ENCODE measurements around the gene CCT7. TPM values are rescaled to one million over a fixed set of nuclear protein-coding genes. Genes with fewer than 3 reads are reported as not detected.

Gene CCT7
- total and polyA plus RNA-seq, 2 of the 8 experiments (the other 6 are each of a cell fraction or from before 2014, with no cell fraction given), result 440 to 474 TPM

DNA sequence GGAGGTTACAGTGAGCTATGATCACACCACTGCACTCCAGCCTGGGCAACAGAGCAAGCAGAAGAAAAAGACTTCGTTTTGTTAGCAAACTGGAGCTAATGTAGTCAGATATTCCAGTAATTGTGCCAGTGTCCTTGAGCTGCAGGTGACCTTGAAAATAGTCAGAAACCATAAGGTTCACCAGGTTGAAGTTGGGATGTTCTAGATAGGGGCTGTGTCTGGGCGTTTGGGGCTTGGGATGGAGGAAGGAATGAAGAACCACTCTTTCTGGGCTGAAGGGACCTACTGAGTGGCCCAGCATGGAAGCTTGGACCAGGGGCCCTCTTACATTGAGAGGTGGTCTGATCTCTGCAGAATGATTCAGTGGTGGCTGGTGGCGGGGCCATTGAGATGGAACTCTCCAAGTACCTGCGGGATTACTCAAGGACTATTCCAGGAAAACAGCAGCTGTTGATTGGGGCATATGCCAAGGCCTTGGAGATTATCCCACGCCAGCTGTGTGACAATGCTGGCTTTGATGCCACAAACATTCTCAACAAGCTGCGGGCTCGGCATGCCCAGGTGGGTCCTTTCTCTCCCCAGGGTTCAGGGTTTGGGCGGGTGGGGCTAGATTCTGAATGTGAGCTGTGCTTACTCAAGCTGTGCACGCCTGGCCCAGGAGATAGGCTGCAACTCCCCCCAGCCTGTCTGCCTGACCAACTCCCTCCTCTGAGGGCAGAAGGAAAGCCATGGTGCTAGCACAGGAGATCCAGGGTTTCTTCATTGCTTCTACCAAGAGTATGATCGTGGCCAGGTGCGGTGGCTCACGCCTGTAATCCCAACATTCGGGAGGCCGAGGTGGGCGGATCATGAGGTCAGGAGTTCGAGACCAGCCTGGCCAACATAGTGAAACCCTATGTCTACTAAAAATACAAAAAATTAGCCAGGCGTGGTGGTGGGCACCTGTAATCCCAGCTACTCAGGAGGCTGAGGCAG, 17.1 kb downstream of the CCT7 start:
- H3K27ac ChIP-seq (ENCODE audit: low read depth, low read length), result no peak overlapping the region
- WGBS, 2 experiments (ENCODE audit: extremely low coverage in 1 of 2, insufficient coverage in 1 of 2, insufficient read length in 1 of 2, insufficient replicate concordance in 2 of 2, low coverage in 1 of 2, low lambda C conversion rate in 2 of 2, missing lambda C conversion rate in 1 of 2), result 83% methylated on average over 17 of the region's 17 CpGs; no CpG with 5 or more reads in 1 of the 2 experiments
- H3K9ac ChIP-seq (replicated peaks in 1 of 4; ENCODE audit: extremely low read depth in 1 of 4, low read depth in 3 of 4, low read length in 3 of 4), result no peak overlapping the region
- H2BK5ac ChIP-seq (ENCODE audit: low read depth, low read length), result no peak overlapping the region
- no peak overlapping the region for H2BK20ac ChIP-seq (ENCODE audit: low read length)
- H3K79me1 ChIP-seq (ENCODE audit: low read depth, low read length), result peaks cover 2% of the 10 kb centered on the region; the same call in 1 of the 2 replicates
- no peak overlapping the region for H2BK120ac ChIP-seq (replicated peaks; ENCODE audit: low read depth, low read length)
- ChIA-PET POLR2A (ENCODE audit: partially characterized antibody) (interaction anchor here (1.1 to 6.5 kb wide), 5 partner anchors 12 to 29 kb away, joined by 3 to 105 read pairs (median 3); partner anchors contain the start of genes CCT7 and PRADC1), CTCF (ENCODE audit: partially characterized antibody) (interaction anchor here (0.7 to 1.7 kb wide), 8 partner anchors 8 to 257 kb away, joined by 3 to 6 read pairs (median 4); no protein-coding TSS in a partner anchor)
- H3K9me3 ChIP-seq (ENCODE audit: insufficient read depth in 2 of 2, low read depth in 1 of 2, low read length in 1 of 2), result no peaks in the 10 kb centered on the region
- H3K27me3 ChIP-seq (replicated peaks in 1 of 4; ENCODE audit: control insufficient read depth in 3 of 4, extremely low read depth in 1 of 4, insufficient read depth in 3 of 4, low read length in 3 of 4), result no peaks in the 10 kb centered on the region
- DNase-seq (ENCODE audit: low read depth in 1 of 2, low spot score in 2 of 2) (no peak), FAIRE-seq (no peak)
- peaks cover 48 to 85% (median 67%) of the 10 kb centered on the region in 4 experiments for H3K36me3 ChIP-seq (ENCODE audit: control insufficient read depth in 2 of 4, insufficient read depth in 4 of 4, low read length in 3 of 4)
- no peak overlapping the region for H4K8ac ChIP-seq (ENCODE audit: extremely low read depth, insufficient read depth, low read length)
- no peak overlapping the region for H2AFZ ChIP-seq (ENCODE audit: low read length)
- no peak overlapping the region for H3K4me3 ChIP-seq (ENCODE audit: extremely low read depth in 1 of 4, insufficient read depth in 2 of 4, low read depth in 3 of 4, low read length in 4 of 4)
- H2AK5ac ChIP-seq (ENCODE audit: low read depth, low read length), result no peak overlapping the region
- H3K4me1 ChIP-seq (replicated peaks in 1 of 4; ENCODE audit: control insufficient read depth in 3 of 4, insufficient read depth in 4 of 4, low read length in 3 of 4), result peaks cover 0 to 7% (median 1%) of the 10 kb centered on the region in 4 experiments; a peak in 2 of 7 replicates
- H4K91ac ChIP-seq (replicated peaks; ENCODE audit: insufficient read length, low read length), result no peak overlapping the region
- no peak overlapping the region for H3K4me2 ChIP-seq (ENCODE audit: insufficient read depth in 1 of 2, low read depth in 2 of 2, low read length in 2 of 2)
- no peak overlapping the region for H3K14ac ChIP-seq (ENCODE audit: insufficient read length)
- H4K5ac ChIP-seq (ENCODE audit: insufficient read length, low read depth, low read length), result no peak overlapping the region
- H3K23ac ChIP-seq (ENCODE audit: insufficient read length), result no peak overlapping the region
- no peaks in the 10 kb centered on the region for H3K23me2 ChIP-seq (ENCODE audit: low read depth, low read length)
- no peak overlapping the region for H3K4ac ChIP-seq (replicated peaks; ENCODE audit: insufficient read length, low read depth, low read length)
- H2BK15ac ChIP-seq (ENCODE audit: low read length), result no peak overlapping the region
- H3K56ac ChIP-seq (replicated peaks; ENCODE audit: insufficient read length, low read depth, low read length), result no peak overlapping the region
- H3K18ac ChIP-seq (ENCODE audit: extremely low read depth, low read length), result no peak overlapping the region
- no peak overlapping the region for H2BK12ac ChIP-seq (ENCODE audit: low read depth, low read length)
- H4K20me1 ChIP-seq (replicated peaks in 1 of 2; ENCODE audit: control insufficient read depth in 1 of 2, insufficient read depth in 2 of 2, low read length in 2 of 2), result peaks cover 6 to 21% of the 10 kb centered on the region in 2 experiments
- no peaks in the 10 kb centered on the region for H3K79me2 ChIP-seq (ENCODE audit: control insufficient read depth in 1 of 2, insufficient read depth in 2 of 2, low read length in 2 of 2)
- TF ChIP-seq RXRA (IDR thresholded peaks at IDR 0.05; ENCODE audit: insufficient read depth, low read depth, low read length), result no peak
- TF ChIP-seq EP300 (IDR thresholded peaks at IDR 0.05; ENCODE audit: borderline replicate concordance in 1 of 2, low read depth in 2 of 2, low read length in 2 of 2), result no peak
- TF ChIP-seq SIX5 (IDR thresholded peaks at IDR 0.05; ENCODE audit: low read depth, low read length), result no peak
- TF ChIP-seq HDAC2 (IDR thresholded peaks at IDR 0.05; ENCODE audit: borderline replicate concordance in 1 of 2, low read depth in 2 of 2, low read length in 2 of 2), result no peak
- TF ChIP-seq POLR2AphosphoS5 (IDR thresholded peaks at IDR 0.05; ENCODE audit: low read depth, low read length), result no peak
- TF ChIP-seq HDAC6 (IDR thresholded peaks at IDR 0.05; ENCODE audit: low read depth, low read length), result no peak
- no peak for TF ChIP-seq CBX5 (IDR thresholded peaks at IDR 0.05; ENCODE audit: low read depth, low read length)
- TF ChIP-seq CREB1 (IDR thresholded peaks at IDR 0.05), result no peak
- no peak for TF ChIP-seq POLR2A (IDR thresholded peaks at IDR 0.05; ENCODE audit: control extremely low read depth in 1 of 2, low read depth in 2 of 2, low read length in 2 of 2)
- TF ChIP-seq BRCA1 (IDR thresholded peaks at IDR 0.05; ENCODE audit: low read depth, low read length), result no peak
- no peak for TF ChIP-seq EGR1 (IDR thresholded peaks at IDR 0.05; ENCODE audit: borderline replicate concordance, low read depth, low read length)

Measured in H1 (cell line).